Lower lobe of right lung (tissue), 2 donors: ENCODE results near the gene GINS1. TPM values are rescaled to one million over a fixed set of nuclear protein-coding genes. Genes with fewer than 3 reads are reported as not detected.

ENCODE experiments used
- ATAC-seq, 2 donors: fragments of 200-7000 bp; cut with Tn5 transposase; one replicate each; pipeline ENCODE4 v1.9.1; 2020 to 2022; ENCODE audit warnings: mild to moderate bottlenecking in 2 of 2, moderate library complexity in 2 of 2
- DNase-seq: peaks from one replicate; pipeline ENCODE4 v3.0.0-alpha.2; 2020
- H3K27ac ChIP-seq: fragments of 200-600 bp; one replicate; pipeline ENCODE4 v1.8.0; 2022
- H3K27me3 ChIP-seq: fragments of 200-600 bp; one replicate; pipeline ENCODE4 v1.8.0; 2022; ENCODE audit warnings: low read depth
- H3K36me3 ChIP-seq: fragments of 200-600 bp; one replicate; pipeline ENCODE4 v1.8.0; 2022; ENCODE audit warnings: mild to moderate bottlenecking
- H3K4me1 ChIP-seq: fragments of 200-600 bp; one replicate; pipeline ENCODE4 v1.8.0; 2022
- H3K4me3 ChIP-seq: fragments of 200-600 bp; one replicate; pipeline ENCODE4 v1.8.0; 2022; ENCODE audit warnings: mild to moderate bottlenecking
- H3K9me3 ChIP-seq: fragments of 200-600 bp; one replicate; pipeline ENCODE4 v1.8.0; 2022
- intact Hi-C: fragments of 100-400 bp; cut with DNase I; formaldehyde crosslinking; loops from one replicate; pipeline ENCODE4 v1.11.0; 2022
- total RNA-seq: library from RNA; stranded (reverse); fragmentation: NEBNext Ultra II Directional; extraction: Animal tissue kit (Norgen Biotek cat#: 25700); gene quantifications from one replicate; pipeline ENCODE4 v1.2.1, GENCODE V29; 2021
- TF ChIP-seq, protein P1 (sequence below): fragments of 200-600 bp; IDR thresholded peaks from one replicate; pipeline ENCODE4 v1.8.0; 2022; ENCODE audit warnings: antibody characterized with exemption, mild to moderate bottlenecking
- donor health status: DM: no; HTN: yes; CAD: no; lungs with severe emphysema.

The GINS1 gene
- total RNA-seq, 1 donor from 2014 or later, result 0.92 TPM

- intact Hi-C loops, result no loop called here
- H3K4me3 ChIP-seq, result no peak overlapping the region
- H3K27me3 ChIP-seq, result no peaks in the 10 kb centered on the region
- TF ChIP-seq, protein P1, sequence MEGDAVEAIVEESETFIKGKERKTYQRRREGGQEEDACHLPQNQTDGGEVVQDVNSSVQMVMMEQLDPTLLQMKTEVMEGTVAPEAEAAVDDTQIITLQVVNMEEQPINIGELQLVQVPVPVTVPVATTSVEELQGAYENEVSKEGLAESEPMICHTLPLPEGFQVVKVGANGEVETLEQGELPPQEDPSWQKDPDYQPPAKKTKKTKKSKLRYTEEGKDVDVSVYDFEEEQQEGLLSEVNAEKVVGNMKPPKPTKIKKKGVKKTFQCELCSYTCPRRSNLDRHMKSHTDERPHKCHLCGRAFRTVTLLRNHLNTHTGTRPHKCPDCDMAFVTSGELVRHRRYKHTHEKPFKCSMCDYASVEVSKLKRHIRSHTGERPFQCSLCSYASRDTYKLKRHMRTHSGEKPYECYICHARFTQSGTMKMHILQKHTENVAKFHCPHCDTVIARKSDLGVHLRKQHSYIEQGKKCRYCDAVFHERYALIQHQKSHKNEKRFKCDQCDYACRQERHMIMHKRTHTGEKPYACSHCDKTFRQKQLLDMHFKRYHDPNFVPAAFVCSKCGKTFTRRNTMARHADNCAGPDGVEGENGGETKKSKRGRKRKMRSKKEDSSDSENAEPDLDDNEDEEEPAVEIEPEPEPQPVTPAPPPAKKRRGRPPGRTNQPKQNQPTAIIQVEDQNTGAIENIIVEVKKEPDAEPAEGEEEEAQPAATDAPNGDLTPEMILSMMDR, result no peak
- peaks cover 22% of the 10 kb centered on the region for H3K36me3 ChIP-seq
- no peak for DNase-seq
- H3K4me1 ChIP-seq, result no peaks in the 10 kb centered on the region
- no peak for ATAC-seq
- no peak overlapping the region for H3K27ac ChIP-seq
- H3K9me3 ChIP-seq, result no peaks in the 10 kb centered on the region
Observed at GRCh38 chr20:25465243-25466135, 58.0 kb downstream of the GINS1 start.

GRCh38 chr20:25466846-25467245, 59.4 kb downstream of the GINS1 start:
- no peaks in the 10 kb centered on the region for H3K4me1 ChIP-seq
- no peak overlapping the region for H3K4me3 ChIP-seq
- no peaks in the 10 kb centered on the region for H3K9me3 ChIP-seq
- TF ChIP-seq, protein P1, result no peak
- H3K36me3 ChIP-seq, result peaks cover 22% of the 10 kb centered on the region
- no peak for DNase-seq
- intact Hi-C loops, result no loop called here
- H3K27ac ChIP-seq, result no peak overlapping the region
- ATAC-seq, result no peak
- no peaks in the 10 kb centered on the region for H3K27me3 ChIP-seq

GRCh38 chr20:25467441-25467840, 60.0 kb downstream of the GINS1 start:
- Histone ChIP-seq H3K27ac (no peak overlapping the region), H3K27me3 (no peaks in the 10 kb centered on the region), H3K9me3 (no peaks in the 10 kb centered on the region), H3K4me1 (no peaks in the 10 kb centered on the region), H3K4me3 (no peak overlapping the region), H3K36me3 (peaks cover 22% of the 10 kb centered on the region)
- ATAC-seq (no peak), DNase-seq (no peak)
- intact Hi-C loops, result no loop called here
- TF ChIP-seq, protein P1, result no peak

DNA sequence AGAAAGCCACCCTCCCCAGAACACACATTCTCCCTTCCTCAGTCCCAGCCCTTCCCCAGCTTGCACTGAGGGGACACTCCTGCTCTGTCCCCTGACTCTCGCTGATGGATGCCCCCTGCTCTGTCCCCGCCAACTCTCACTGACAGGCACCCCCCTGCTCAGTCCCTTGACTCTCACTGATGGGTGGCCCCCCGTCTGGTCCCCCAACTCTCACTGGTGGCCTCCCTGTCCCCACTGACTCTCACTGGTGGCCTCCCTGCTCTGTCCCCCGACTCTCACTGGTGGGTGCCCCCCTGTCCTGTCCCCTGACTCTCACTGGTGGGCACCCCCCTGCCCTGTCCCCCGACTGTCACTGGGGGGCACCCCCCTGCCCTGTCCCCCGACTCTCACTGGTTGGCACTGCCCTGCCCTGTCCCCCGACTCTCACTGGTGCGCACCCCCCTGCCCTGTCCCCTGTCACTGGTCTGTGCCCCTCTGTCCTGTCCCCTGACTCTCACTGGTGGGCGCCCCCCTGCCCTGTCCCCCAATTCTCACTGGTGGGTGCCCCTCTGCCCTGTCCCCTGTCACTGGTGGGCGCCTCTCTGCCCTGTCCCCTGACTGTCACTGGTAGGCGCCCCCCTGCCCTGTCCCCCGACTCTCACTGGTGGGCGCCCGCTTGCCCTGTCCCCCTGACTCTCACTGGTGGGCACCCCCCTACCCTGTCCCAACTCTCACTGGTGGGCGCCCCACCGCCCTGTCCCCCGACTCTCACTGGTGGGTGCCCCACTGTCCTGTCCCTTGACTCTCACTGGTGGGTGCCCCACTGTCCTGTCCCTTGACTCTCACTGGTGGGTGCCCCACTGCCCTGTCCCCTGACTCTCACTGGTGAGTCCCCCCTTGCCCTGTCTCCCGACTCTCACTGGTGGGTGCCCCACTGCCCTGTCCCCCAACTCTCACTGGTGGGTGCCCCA, 60.9 kb downstream of the GINS1 start:
- Histone ChIP-seq H3K27me3 (no peaks in the 10 kb centered on the region), H3K27ac (no peak overlapping the region), H3K4me3 (no peak overlapping the region), H3K4me1 (no peaks in the 10 kb centered on the region), H3K9me3 (no peaks in the 10 kb centered on the region), H3K36me3 (peaks cover 22% of the 10 kb centered on the region)
- DNase-seq (no peak), ATAC-seq (no peak)
- intact Hi-C loops, result no loop called here
- TF ChIP-seq, protein P1, result no peak

- ATAC-seq, result no peak
- H3K9me3 ChIP-seq, result no peaks in the 10 kb centered on the region
- H3K4me3 ChIP-seq, result no peak overlapping the region
- TF ChIP-seq, protein P1, result no peak
- H3K27ac ChIP-seq, result no peak overlapping the region
- intact Hi-C loops, result no loop called here
- no peaks in the 10 kb centered on the region for H3K27me3 ChIP-seq
- no peaks in the 10 kb centered on the region for H3K4me1 ChIP-seq
- H3K36me3 ChIP-seq, result peaks cover 30% of the 10 kb centered on the region
- DNase-seq, result no peak
Observed at GRCh38 chr20:25469558-25469957, 62.1 kb downstream of the GINS1 start.
